Keratinocyte (primary cell): Measurements from ENCODE around the gene CXCR6.

Experiments
- EZH2 ChIP-seq: IDR thresholded peaks from one replicate; pipeline ENCODE4 v1.6.1; 2012; ENCODE audit warnings: inconsistent platforms, mild to moderate bottlenecking, low read length, moderate library complexity
- TF ChIP-seq, protein P1 (sequence below), 3 experiments: IDR thresholded peaks in 1 of 3; conservative IDR thresholded peaks in 1 of 3; optimal IDR thresholded peaks in 1 of 3; 2 replicates in 2 of 3; 3 replicates in 1 of 3; pipeline versions ENCODE3 to v1.5.1; 2011; ENCODE audit warnings: low read length in 3 of 3, mild to moderate bottlenecking in 3 of 3, moderate library complexity in 2 of 3, control low read depth in 1 of 3, inconsistent platforms in 1 of 3; ENCODE audit not compliant: insufficient read depth in 2 of 3; ENCODE audit errors: extremely low read depth in 1 of 3

DNA sequence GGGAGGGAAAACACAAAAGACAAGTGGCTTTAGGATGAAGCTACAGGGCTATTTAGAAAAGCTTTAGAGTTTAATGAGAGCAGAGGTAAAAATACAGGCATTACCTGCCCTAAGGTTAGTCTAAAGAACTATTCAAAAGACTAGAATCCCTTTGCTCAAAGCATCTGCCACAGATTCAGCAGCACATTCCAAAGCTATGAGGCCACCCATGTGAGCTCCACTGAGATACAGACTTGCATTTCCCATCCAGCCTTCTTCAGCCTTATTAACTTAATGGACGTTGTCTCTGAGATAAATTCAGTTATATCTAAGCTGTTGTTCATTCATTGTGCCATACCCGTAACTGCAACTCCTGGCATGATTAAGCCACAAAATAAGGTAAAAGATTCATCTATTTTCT, 25.4 kb downstream of the CXCR6 start:
- TF ChIP-seq, protein P1, sequence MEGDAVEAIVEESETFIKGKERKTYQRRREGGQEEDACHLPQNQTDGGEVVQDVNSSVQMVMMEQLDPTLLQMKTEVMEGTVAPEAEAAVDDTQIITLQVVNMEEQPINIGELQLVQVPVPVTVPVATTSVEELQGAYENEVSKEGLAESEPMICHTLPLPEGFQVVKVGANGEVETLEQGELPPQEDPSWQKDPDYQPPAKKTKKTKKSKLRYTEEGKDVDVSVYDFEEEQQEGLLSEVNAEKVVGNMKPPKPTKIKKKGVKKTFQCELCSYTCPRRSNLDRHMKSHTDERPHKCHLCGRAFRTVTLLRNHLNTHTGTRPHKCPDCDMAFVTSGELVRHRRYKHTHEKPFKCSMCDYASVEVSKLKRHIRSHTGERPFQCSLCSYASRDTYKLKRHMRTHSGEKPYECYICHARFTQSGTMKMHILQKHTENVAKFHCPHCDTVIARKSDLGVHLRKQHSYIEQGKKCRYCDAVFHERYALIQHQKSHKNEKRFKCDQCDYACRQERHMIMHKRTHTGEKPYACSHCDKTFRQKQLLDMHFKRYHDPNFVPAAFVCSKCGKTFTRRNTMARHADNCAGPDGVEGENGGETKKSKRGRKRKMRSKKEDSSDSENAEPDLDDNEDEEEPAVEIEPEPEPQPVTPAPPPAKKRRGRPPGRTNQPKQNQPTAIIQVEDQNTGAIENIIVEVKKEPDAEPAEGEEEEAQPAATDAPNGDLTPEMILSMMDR (optimal IDR thresholded peaks at IDR 0.05 in 1 of 3, IDR thresholded peaks at IDR 0.05 in 1 of 3, conservative IDR thresholded peaks at IDR 0.05 in 1 of 3; ENCODE audit: extremely low read depth in 1 of 3, insufficient read depth in 2 of 3, low read length in 3 of 3), result no peak
- no peak for TF ChIP-seq EZH2
